Measurements from ENCODE around the gene PIP4K2A.
A peak's percentile ranks its signal among the peaks of the same experiment; 100 is the strongest.

Gene PIP4K2A

DNA sequence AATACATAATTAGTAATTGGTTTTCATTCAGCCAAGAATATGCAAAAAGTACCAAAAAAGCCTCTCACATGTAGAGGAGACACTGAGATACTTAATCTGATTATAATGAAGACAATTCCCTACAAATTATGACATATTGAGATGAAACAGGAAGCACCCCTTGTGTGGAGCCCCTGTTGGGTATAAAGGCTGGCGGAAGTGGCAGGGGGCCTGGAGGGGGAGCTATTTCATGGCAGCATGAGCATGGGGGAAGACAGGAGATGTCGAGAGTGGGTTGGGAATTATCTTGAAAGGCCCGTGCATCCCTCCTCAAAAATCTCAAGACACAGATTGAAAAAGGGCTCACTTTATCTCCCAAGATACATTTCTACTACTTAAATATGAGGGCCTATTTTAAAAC is 96.9 kb downstream of the PIP4K2A start:
- no peak for ATAC-seq
- TF ChIP-seq OSR1 (CRISPR knock-in tag; IDR thresholded peaks at IDR 0.05) (no peak), RARB (CRISPR knock-in tag; IDR thresholded peaks at IDR 0.05) (no peak), TCF4 (CRISPR knock-in tag; IDR thresholded peaks at IDR 0.05; ENCODE audit: borderline replicate concordance) (no peak), ZFP30 (CRISPR knock-in tag; IDR thresholded peaks at IDR 0.05) (no peak), ARNTL (CRISPR knock-in tag; IDR thresholded peaks at IDR 0.05; ENCODE audit: borderline replicate concordance, low read depth) (no peak), ZC3H10 (CRISPR knock-in tag; IDR thresholded peaks at IDR 0.05) (no peak), ISL1 (CRISPR knock-in tag; IDR thresholded peaks at IDR 0.05) (no peak), TOX (CRISPR knock-in tag; IDR thresholded peaks at IDR 0.05; ENCODE audit: borderline replicate concordance) (no peak)
- TF ChIP-seq, protein P1, sequence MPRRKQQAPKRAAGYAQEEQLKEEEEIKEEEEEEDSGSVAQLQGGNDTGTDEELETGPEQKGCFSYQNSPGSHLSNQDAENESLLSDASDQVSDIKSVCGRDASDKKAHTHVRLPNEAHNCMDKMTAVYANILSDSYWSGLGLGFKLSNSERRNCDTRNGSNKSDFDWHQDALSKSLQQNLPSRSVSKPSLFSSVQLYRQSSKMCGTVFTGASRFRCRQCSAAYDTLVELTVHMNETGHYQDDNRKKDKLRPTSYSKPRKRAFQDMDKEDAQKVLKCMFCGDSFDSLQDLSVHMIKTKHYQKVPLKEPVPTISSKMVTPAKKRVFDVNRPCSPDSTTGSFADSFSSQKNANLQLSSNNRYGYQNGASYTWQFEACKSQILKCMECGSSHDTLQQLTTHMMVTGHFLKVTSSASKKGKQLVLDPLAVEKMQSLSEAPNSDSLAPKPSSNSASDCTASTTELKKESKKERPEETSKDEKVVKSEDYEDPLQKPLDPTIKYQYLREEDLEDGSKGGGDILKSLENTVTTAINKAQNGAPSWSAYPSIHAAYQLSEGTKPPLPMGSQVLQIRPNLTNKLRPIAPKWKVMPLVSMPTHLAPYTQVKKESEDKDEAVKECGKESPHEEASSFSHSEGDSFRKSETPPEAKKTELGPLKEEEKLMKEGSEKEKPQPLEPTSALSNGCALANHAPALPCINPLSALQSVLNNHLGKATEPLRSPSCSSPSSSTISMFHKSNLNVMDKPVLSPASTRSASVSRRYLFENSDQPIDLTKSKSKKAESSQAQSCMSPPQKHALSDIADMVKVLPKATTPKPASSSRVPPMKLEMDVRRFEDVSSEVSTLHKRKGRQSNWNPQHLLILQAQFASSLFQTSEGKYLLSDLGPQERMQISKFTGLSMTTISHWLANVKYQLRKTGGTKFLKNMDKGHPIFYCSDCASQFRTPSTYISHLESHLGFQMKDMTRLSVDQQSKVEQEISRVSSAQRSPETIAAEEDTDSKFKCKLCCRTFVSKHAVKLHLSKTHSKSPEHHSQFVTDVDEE (CRISPR knock-in tag; IDR thresholded peaks at IDR 0.05) = no peak
- TF ChIP-seq, protein P2, sequence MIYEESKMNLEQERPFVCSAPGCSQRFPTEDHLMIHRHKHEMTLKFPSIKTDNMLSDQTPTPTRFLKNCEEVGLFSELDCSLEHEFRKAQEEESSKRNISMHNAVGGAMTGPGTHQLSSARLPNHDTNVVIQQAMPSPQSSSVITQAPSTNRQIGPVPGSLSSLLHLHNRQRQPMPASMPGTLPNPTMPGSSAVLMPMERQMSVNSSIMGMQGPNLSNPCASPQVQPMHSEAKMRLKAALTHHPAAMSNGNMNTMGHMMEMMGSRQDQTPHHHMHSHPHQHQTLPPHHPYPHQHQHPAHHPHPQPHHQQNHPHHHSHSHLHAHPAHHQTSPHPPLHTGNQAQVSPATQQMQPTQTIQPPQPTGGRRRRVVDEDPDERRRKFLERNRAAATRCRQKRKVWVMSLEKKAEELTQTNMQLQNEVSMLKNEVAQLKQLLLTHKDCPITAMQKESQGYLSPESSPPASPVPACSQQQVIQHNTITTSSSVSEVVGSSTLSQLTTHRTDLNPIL (CRISPR knock-in tag; IDR thresholded peaks at IDR 0.05; ENCODE audit: low read depth) = no peak

DNA sequence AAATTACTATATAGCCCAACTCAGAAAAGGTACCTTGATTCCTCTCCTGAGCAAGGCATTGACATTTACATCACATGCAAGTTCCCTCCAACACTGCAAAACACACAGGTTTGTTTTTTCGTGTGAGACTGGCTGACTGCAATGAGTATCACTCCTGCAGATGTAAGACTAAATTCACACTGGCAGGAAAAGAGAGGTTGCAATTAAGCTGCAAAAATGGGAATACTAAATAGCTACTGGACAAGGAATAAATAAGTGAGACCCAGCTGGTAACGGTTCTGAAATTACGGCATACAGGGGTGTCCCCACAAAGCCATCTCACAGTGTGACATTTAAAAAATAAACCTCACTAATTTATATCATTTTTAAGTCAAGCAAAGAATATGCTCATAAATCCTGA is 97.3 kb downstream of the PIP4K2A start:
- no peak for ATAC-seq
- no peak for TF ChIP-seq BACH2 (CRISPR knock-in tag; IDR thresholded peaks at IDR 0.05; ENCODE audit: borderline replicate concordance)
- no peak for TF ChIP-seq ISL1 (CRISPR knock-in tag; IDR thresholded peaks at IDR 0.05)

DNA sequence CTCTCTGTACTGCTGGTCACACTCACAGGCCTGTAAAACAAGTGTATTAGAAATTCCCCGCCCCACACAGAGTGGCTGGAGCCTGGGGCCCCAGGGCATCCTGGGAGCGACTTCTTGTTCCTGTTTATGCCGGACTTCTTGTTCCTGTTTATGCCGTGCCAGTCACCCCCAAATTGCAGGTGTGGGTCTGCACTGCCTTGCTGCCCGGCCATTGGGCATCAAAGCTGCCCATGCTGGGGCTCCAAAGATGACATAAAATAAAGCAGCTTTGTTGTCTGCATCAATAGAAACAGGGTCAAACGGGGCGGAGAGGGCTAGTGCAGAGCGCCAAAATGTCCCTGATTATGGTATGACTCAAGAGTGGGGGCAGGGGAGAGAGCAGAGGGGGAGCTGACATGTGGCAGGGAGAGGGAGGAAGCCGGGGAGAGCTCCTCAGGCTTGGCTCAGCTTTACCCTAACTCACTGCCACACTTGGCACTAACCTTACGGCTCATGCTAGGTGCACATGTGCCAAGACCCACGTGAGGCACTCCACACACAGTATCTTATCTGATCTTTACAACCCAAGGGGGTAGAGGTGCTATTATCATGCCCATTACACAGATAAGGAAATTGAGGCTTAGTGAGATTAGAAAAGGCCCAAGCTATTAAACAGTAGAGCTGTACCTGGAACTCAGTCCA is 98.4 kb downstream of the PIP4K2A start:
- peak; percentile 7; the same call in 2 of the 3 replicates for ATAC-seq
- TF ChIP-seq, protein P1 (CRISPR knock-in tag; IDR thresholded peaks at IDR 0.05) = no peak
- TF ChIP-seq ZNF8 (CRISPR knock-in tag; IDR thresholded peaks at IDR 0.05) = 0 out of 2 replicates have a peak, but pooled peaks have one; percentile 39
- 0 out of 2 replicates have a peak, but pooled peaks have one; percentile 11 for TF ChIP-seq TCF4 (CRISPR knock-in tag; IDR thresholded peaks at IDR 0.05; ENCODE audit: borderline replicate concordance)
- TF ChIP-seq ZFP3 (CRISPR knock-in tag; IDR thresholded peaks at IDR 0.05) = peak; percentile 59; the same call in 1 of the 2 replicates

DNA sequence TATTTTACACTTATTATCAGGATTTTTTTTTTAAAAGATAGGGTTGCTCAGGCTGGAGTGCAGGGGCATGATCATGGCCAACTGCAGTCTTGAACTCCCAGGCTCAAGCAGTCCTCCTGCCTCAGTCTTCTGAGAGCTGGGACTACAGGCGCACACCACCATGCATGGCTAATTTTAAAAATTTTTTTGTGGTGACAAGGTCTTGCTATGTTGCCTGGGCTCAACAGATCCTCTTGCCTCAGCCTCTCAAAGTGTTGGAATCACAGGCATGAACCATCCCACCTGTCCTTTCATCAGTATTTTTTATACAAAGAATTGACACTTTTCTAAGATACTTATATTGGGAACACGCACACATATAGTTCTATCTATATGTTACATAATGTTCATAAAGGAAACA is 99.3 kb downstream of the PIP4K2A start:
- no peak for ATAC-seq
- TF ChIP-seq ZNF565 (CRISPR knock-in tag; conservative IDR thresholded peaks at IDR 0.05; ENCODE audit: low read depth) (no peak), OSR1 (CRISPR knock-in tag; IDR thresholded peaks at IDR 0.05) (no peak), PPARA (CRISPR knock-in tag; IDR thresholded peaks at IDR 0.05; ENCODE audit: borderline replicate concordance) (no peak), RARB (CRISPR knock-in tag; IDR thresholded peaks at IDR 0.05) (no peak), SNAI2 (CRISPR knock-in tag; IDR thresholded peaks at IDR 0.05) (no peak)
- TF ChIP-seq, protein P1 (CRISPR knock-in tag; IDR thresholded peaks at IDR 0.05) = no peak

Data from SK-N-SH treated with all-trans-retinoic acid at 6 μM for 48 hours (cell line).